SHP77 (cell line): ENCODE results near the gene NQO2.
"Not testable (repeated sequence)": the region's sequence is repeated elsewhere in the genome, so short reads cannot be mapped to it uniquely, and the experiment has no call there.

ENCODE experiments used
- DNase-seq, 2 experiments: peaks; one replicate each; lab custom pipeline; 2025; lab: John Stamatoyannopoulos, UW

The NQO2 gene

GRCh38 chr6:3037638-3038365, 38.1 kb downstream of the NQO2 start:
- DNase-seq: no peak

GRCh38 chr6:3039384-3039783, 39.7 kb downstream of the NQO2 start:
- DNase-seq: peak; percentile 57 to 62

- no peak for DNase-seq
Measured at GRCh38 chr6:3041147-3041546, 41.5 kb downstream of the NQO2 start.

- no peak for DNase-seq
Measured at GRCh38 chr6:3041606-3042005, 41.9 kb downstream of the NQO2 start.

- peak; percentile 79 to 85 for DNase-seq
Measured at GRCh38 chr6:3045369-3045768, 45.7 kb downstream of the NQO2 start.

GRCh38 chr6:3045777-3046176, 46.1 kb downstream of the NQO2 start:
- DNase-seq: no peak

GRCh38 chr6:3046295-3046694, 46.6 kb downstream of the NQO2 start:
- no peak for DNase-seq

- DNase-seq: not testable (repeated sequence)
Measured at GRCh38 chr6:3048009-3048408, 48.3 kb downstream of the NQO2 start.

- DNase-seq: no peak
Measured at GRCh38 chr6:3052481-3053230, 53.0 kb downstream of the NQO2 start.

GRCh38 chr6:3053231-3053508, 53.5 kb downstream of the NQO2 start:
- no peak for DNase-seq

- DNase-seq: not testable (repeated sequence)
Measured at GRCh38 chr6:3054229-3055157, 54.8 kb downstream of the NQO2 start.

- not testable (repeated sequence) for DNase-seq
Measured at GRCh38 chr6:3055158-3055499, 55.4 kb downstream of the NQO2 start.

GRCh38 chr6:3057063-3057770, 57.5 kb downstream of the NQO2 start:
- no peak for DNase-seq

- DNase-seq: no peak
Measured at GRCh38 chr6:3058957-3059356, 59.3 kb downstream of the NQO2 start.

- not testable (repeated sequence) for DNase-seq
Measured at GRCh38 chr6:3060092-3060491, 60.4 kb downstream of the NQO2 start.

GRCh38 chr6:3061501-3061941, 61.8 kb downstream of the NQO2 start:
- no peak for DNase-seq

- not testable (repeated sequence) for DNase-seq
Measured at GRCh38 chr6:3063340-3063732, 63.6 kb downstream of the NQO2 start.

GRCh38 chr6:3063733-3064700, 64.3 kb downstream of the NQO2 start:
- DNase-seq: peak; percentile 61 to 88

GRCh38 chr6:3068329-3069214, 68.9 kb downstream of the NQO2 start, which contains the start of gene RIPK1:
Gene RIPK1 (plus strand): TSS chr6:3068494. CDS start chr6:3076824, 8,330 bp downstream.
- DNase-seq: peak; percentile 68 to 92
